Measurements from ENCODE around the gene SMAD3. TPM values are rescaled to one million over a fixed set of nuclear protein-coding genes. Genes with fewer than 3 reads are reported as not detected.
A peak's percentile ranks its signal among the peaks of the same experiment; 100 is the strongest.

The SMAD3 gene
- total and polyA plus RNA-seq, 10 of the 15 experiments (the other 5 are each of a cell fraction or from before 2014, with no cell fraction given), result 5.6 to 43.2 (median 16.0) TPM

GRCh38 chr15:67120009-67120838, 54.8 kb downstream of the SMAD3 start:
- Histone ChIP-seq H3K36me3 (ENCODE audit: control insufficient read depth in 2 of 2, insufficient read depth in 2 of 2, low read length in 1 of 2) (peaks cover under 1 to 5% of the 10 kb centered on the region in 2 experiments; a peak in 2 of 4 replicates), H3K4me1 (ENCODE audit: control insufficient read depth, insufficient read depth, low read length) (peaks cover 57% of the 10 kb centered on the region), H3K4me3 (no peak overlapping the region), H3K79me2 (ENCODE audit: control insufficient read depth, insufficient read depth, low read length) (peaks cover 72% of the 10 kb centered on the region), H3K27me3 (replicated peaks in 1 of 2; ENCODE audit: control insufficient read depth in 2 of 2, insufficient read depth in 2 of 2, low read length in 1 of 2) (no peaks in the 10 kb centered on the region), H3K9me3 (replicated peaks; ENCODE audit: control insufficient read depth, insufficient read depth, low read length) (no peaks in the 10 kb centered on the region), H3K4me2 (ENCODE audit: control insufficient read depth, insufficient read depth) (peak overlapping the region; percentile 64), H4K20me1 (ENCODE audit: control insufficient read depth, insufficient read depth) (no peaks in the 10 kb centered on the region), H3K9ac (ENCODE audit: control insufficient read depth, insufficient read depth, low read length) (peak overlapping the region; percentile 27), H3K27ac (ENCODE audit: control insufficient read depth, insufficient read depth) (peak overlapping the region; percentile 58), H2AFZ (ENCODE audit: control insufficient read depth, low read depth, low read length) (no peak overlapping the region)
- no peak for DNase-seq (ENCODE audit: low read depth, low spot score)
- in situ Hi-C loops (cut with MboI), result no loop called here
- ChIA-PET SMC1A (ENCODE audit: uncharacterized antibody, unreplicated experiment) (interaction anchor here (0.7 to 14.1 kb wide), 14 partner anchors 11 to 718 kb away, joined by 3 to 179 read pairs (median 4); no protein-coding TSS in a partner anchor), POLR2A (interaction anchor here (0.6 to 3.1 kb wide), 13 partner anchors 10 to 120 kb away, joined by 3 to 24 read pairs (median 4); no protein-coding TSS in a partner anchor), CTCF (interaction anchor here (0.7 to 3.9 kb wide), 10 partner anchors 9 to 174 kb away, joined by 3 to 14 read pairs (median 4); no protein-coding TSS in a partner anchor), RAD21 (ENCODE audit: unreplicated experiment) (interaction anchor here (0.6 to 7.2 kb wide), 16 partner anchors 9 to 104 kb away, joined by 3 to 57 read pairs (median 4); partner anchors contain the start of gene SMAD3)
- TF ChIP-seq CEBPZ (IDR thresholded peaks at IDR 0.05; ENCODE audit: low read depth, low read length) (no peak), ZZZ3 (IDR thresholded peaks at IDR 0.05; ENCODE audit: control insufficient read depth, insufficient read length, low read depth) (no peak), BMI1 (IDR thresholded peaks at IDR 0.05; ENCODE audit: borderline replicate concordance) (no peak), IKZF1 (conservative IDR thresholded peaks at IDR 0.05) (no peak), WRNIP1 (IDR thresholded peaks at IDR 0.05; ENCODE audit: borderline replicate concordance, low read depth, low read length) (no peak), MXI1 (IDR thresholded peaks at IDR 0.05; ENCODE audit: low read depth, low read length) (no peak), RCOR1 (conservative IDR thresholded peaks at IDR 0.05; ENCODE audit: low read depth, low read length) (no peak), ZNF622 (IDR thresholded peaks at IDR 0.05) (no peak), NFXL1 (IDR thresholded peaks at IDR 0.05; ENCODE audit: borderline replicate concordance) (no peak), BHLHE40 (IDR thresholded peaks at IDR 0.05; ENCODE audit: borderline replicate concordance in 1 of 2, low read depth in 2 of 2, low read length in 1 of 2) (no peak), SRF (IDR thresholded peaks at IDR 0.05; ENCODE audit: low read depth in 2 of 2, low read length in 2 of 2) (no peak), PRDM15 (CRISPR knock-in tag; IDR thresholded peaks at IDR 0.05) (no peak), SREBF2 (IDR thresholded peaks at IDR 0.05; ENCODE audit: low read length) (no peak)
- no peak for FAIRE-seq
- intact Hi-C loops (cut with micrococcal nuclease; ENCODE audit: unreplicated experiment), result no loop called here
- WGBS (ENCODE audit: insufficient coverage, insufficient replicate concordance, low lambda C conversion rate, missing lambda C conversion rate), result 65% methylated on average over 9 of the region's 9 CpGs
- BruUV-seq (replicated peaks), result no TSS peak
- ATAC-seq, result no peak
